T-helper 2 cell treated with Interferon-gamma antibody and Interleukin-4, amounts not matched to agents 100 ng/mL and 5 ng/mL, for 36 hours (primary cell): Measurements from ENCODE around the gene ID1. TPM values are rescaled to one million over a fixed set of nuclear protein-coding genes. Genes with fewer than 3 reads are reported as not detected.
"Not testable (repeated sequence)": the region's sequence is repeated elsewhere in the genome, so short reads cannot be mapped to it uniquely, and the experiment has no call there.

Experiments used
- intact Hi-C: fragments of 100-400 bp; cut with micrococcal nuclease; formaldehyde crosslinking; loops from one replicate; pipeline ENCODE4 v1.15.1; 2023
- total RNA-seq: library from RNA; stranded (reverse); gene quantifications from 2 replicates; pipeline ENCODE4 v1.2.3, GENCODE V29; 2022

The ID1 gene
- total RNA-seq, 1 donor from 2014 or later, result 0.18 TPM

DNA sequence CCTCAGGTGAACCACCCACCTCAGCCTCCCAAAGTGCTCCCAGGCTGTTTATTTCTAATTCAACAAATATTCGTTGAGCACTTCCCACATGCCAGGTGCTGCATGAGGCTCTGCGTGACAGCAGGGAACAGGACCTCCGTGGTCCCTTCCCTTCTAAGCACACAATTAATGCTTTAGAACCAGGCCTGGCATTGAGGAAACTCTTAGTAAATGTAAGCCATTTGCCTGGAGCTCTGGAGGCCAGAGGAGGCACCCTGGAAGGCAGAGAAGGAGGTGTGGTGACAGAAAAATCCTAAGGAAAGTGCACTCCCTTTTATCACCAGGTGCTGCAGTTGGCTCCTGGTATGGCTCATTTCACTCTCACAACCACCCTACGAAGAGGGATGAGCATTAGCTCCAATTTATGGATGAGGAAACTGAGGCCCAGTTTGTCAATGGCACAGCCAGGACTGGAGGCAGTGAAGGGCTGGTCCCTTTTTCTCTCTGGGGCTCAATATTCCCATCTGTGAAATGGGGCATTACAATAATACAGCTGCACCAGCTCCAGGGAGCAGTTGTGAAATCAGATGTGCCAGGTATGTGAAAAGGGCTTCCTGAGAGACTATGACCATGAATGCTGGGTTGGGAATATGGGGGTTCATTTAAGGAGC is 8.1 kb upstream of the ID1 start:
- intact Hi-C loops, result no loop called here

DNA sequence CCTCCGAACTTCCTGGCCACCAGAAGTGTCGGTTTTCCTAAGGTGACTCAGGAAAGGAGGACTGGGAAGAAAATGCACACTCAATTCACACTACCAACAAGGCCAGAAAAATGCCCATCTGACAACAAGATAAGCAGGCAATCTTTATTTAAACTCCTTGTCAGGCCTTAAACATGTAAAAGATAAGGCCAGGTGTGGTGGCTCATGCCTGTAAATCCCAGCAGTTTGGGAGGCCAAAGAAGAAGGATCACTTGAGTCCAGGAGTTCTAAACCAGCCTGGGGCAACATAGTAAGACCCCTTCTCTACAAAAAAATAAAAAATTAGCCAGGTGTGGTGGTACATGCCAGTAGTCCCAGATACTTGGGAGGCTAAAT is 7.6 kb upstream of the ID1 start:
- intact Hi-C loops, result no loop called here

DNA sequence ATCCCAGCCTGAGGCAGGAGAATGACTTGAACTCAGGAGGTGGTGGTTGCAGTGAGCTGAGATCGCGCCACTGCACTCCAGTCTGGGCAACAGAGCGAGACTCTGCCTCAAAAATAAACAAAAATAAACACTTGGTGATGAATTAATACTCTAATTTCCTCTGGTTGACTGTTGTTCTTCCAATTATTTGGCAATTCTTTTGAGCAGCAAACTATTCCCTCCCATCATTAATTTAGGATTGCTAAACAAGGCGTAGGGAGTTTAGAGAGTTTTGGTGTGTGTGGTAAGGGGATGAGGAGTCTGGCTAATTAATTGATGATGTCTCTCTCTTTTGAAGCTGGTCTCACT is 2.7 kb upstream of the ID1 start:
- intact Hi-C loops, result no loop called here

GRCh38 chr20:31602779-31603441 is 2.2 kb upstream of the ID1 start:
- intact Hi-C loops, result no loop called here

- intact Hi-C loops, result loop anchor here (1.0 to 2.0 kb wide), 2 partner anchors 8 to 17 kb away; no protein-coding TSS in a partner anchor
These were observed 1.1 kb upstream of the ID1 start for GRCh38 chr20:31603822-31604566.

DNA sequence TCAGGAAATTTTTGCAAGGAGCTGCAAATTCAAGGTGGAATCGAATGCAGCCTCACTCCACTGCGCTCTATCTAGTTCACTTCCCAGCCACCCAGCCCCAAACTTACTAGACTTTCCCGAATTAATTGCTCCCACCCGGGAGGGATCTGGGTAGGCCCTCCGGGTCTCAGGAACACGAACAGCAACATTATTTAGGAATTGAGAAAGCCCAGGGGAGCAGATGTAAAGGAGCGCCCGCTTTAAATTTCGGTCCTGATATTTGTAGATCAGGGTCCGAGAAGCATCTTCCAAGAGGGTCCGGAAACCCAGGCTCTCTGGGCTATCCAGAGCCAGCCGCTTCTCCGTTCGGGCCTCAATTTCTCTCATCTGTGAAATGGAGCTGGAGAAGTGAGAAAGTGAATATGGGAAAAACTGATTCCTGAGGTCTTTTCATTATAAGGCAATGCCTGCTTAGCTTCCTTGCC is 490 bp upstream of the ID1 start:
- intact Hi-C loops, result loop anchor here (1.0 to 2.0 kb wide), 4 partner anchors 8 to 119 kb away; no protein-coding TSS in a partner anchor

DNA sequence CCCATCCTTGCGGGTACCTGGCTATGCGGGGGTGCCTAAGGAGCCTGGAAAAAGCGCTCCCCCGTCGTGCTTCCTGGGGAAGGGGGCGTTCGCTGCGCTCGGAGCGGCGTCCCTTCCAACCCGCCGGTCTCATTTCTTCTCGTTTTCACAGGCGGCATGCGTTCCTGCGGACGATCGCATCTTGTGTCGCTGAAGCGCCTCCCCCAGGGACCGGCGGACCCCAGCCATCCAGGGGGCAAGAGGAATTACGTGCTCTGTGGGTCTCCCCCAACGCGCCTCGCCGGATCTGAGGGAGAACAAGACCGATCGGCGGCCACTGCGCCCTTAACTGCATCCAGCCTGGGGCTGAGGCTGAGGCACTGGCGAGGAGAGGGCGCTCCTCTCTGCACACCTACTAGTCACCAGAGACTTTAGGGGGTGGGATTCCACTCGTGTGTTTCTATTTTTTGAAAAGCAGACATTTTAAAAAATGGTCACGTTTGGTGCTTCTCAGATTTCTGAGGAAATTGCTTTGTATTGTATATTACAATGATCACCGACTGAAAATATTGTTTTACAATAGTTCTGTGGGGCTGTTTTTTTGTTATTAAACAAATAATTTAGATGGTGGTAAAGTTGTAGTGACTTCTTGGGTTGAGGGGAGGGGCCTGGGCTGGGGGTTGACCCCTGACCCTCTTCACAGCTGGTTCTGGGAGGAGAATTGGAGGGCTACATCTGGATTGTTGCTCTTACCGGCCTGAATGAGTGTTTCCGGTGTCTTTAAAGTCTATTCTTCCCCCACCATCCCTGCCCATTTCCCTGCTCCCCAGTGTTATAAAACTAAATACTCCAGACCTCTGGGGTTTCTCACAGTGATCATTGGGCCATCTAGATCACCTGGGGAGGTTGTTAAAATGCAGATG is 1.1 kb downstream of the ID1 start:
- intact Hi-C loops, result loop anchor here (1.0 to 2.0 kb wide), 3 partner anchors 19 to 117 kb away; no protein-coding TSS in a partner anchor

DNA sequence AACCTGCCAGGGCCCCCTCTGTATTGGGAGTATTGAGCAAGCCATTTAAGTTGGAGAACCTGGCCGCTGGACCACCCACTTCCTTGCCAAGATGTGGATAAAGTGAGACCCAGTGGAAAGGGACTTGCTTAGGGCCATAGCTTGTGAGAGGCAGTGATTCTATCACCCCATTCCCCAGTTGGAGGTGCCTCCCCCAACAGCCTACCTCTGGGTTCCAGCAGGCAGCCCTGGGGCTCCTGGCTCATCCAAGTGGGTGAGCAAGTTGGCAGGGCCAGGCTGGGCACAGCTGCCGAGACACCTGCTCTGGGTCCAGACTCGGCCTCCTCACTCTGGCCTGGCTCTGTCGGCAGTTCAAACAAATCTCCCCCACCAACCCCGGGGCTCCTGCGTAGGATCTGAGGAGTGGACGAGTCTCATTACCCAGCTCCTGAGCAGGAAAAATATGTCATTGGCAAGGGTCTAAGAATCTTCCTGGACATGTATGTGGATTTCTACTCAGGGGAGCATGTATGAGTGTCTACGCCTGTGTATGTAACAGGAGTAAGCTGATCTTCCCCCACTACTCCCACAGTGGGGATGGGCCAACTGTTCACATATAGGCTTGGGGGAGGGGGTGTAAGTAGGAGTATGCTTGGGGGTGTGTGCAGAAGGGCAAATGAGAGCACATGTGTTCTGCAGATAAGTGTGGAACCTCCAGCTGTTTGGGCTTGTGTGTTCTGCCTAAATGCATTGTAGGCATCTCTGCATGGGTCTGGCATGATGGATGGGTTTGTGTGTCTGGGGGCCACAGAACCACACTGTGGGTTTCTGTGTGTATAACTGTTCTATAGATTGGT is 1.9 kb downstream of the ID1 start:
- intact Hi-C loops, result no loop called here

DNA sequence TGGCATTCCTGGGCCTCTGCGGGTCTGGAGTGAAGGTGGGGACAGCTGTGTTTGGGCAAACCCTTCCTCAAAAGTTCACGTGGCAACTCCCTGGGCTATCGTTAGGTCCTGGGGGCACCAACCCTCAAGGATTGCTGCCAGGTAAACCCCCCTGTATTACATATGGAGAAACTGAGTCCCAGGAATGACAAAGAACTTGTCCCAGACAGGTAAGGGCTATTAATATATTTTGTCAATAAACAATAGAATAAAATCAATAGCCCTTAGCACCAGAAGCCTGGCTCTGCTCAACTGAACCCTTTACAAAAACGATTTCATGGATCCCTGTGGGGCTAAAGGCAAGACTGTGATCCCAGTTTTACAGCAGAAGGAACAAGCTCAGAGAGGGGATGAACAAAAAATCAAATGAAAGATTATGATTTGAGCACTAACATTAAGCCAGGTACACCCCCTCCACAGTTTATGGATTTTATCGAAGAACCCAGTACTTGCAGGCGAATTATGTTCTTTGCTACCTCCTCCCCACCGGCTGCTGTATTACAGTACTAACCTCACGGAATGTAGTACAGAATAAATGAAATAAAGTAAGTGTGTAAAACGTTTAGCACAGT is 2.7 kb downstream of the ID1 start:
- intact Hi-C loops, result no loop called here

DNA sequence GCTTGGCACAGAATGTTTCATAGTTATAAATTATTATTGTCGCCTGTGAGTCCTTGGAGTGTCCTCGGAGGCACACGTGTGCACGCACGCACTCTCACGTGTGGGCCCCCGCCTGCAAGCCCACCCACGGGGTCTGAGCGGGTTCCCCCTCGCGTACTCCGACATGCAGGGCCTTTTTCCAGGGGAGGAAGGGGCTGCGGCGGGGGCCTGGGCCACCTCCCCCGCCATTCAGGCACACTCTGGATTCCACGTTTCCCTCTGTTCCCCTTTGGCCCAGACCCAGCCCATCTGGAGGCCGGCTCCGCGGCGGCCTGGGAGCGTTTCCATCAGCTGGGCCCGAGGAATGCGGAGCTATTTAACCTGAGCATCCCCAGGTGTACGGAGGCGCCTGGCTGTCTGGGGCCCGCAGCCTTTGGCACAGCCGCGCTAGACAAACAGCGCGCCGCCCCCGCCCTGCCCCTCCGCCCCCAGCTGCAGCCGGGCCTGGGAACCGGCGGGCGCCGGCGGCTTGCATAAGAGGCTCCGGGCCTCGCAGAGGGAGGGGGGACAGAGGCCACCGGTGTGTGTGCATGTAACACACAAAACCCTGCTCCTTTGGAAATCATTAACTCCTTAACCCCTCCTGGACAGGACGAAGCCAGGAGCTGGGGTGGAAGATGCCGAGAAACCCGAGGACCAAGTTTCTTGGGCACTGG is 3.3 kb downstream of the ID1 start:
- intact Hi-C loops, result no loop called here

DNA sequence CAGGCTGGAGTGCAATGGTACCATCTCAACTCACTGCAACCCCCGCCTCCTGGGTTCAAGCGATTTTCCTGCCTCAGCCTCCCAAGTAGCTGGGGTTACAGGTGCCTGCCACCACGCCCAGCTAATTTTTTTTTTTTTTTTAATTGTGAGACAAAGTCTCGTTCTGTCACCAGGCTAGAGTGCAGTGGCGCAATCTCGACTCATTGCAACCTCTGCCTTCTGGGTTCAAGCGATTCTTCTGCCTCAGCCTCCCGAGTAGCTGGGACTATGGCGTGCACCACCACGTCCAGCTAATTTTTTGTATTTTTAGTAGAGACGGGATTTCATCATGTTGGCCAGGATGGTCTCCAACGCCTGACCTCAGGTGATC is 7.2 kb downstream of the ID1 start:
- intact Hi-C loops, result loop anchor here (1.0 to 5.0 kb wide), 3 partner anchors 8 to 150 kb away; partner anchors contain the start of gene HM13

- intact Hi-C loops, result no loop called here
These were observed 10.3 kb downstream of the ID1 start for GRCh38 chr20:31615416-31615815.

DNA sequence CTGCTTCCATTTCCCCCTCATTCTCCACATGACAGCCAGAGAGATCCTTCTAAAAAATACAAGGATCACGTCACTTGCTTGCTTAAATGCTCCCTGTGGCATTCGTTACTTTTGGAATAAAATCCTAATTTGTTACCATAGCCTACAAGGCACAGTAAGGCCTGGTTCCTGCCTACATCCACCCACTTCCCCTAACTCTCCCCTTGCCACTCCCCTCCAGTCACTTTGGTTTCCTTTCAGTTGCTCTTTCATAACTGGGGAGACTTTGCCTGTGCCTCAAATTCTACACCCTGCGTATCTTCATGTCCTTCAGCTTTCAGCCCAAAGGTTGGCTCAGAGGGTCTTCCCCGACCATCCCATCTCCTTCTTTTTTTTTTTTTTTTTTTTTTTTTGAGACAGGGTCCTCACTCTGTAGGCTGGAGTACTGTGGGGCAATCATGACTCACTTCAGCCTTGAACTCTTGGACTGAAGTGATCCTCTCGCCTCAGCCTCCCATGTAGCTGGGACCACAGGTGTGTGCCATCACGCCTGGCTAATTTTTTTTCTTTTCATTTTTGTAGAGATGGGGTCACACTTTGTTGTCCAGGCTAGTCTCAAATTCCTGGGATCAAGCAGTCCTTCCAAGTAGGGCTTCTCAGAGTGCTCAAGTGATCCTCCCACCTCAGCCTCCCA is 12.5 kb downstream of the ID1 start:
- intact Hi-C loops, result no loop called here

GRCh38 chr20:31620246-31620645 is 15.2 kb downstream of the ID1 start:
- intact Hi-C loops, result no loop called here

- intact Hi-C loops, result not testable (repeated sequence)
These were observed 18.0 kb downstream of the ID1 start for GRCh38 chr20:31623123-31623505.

DNA sequence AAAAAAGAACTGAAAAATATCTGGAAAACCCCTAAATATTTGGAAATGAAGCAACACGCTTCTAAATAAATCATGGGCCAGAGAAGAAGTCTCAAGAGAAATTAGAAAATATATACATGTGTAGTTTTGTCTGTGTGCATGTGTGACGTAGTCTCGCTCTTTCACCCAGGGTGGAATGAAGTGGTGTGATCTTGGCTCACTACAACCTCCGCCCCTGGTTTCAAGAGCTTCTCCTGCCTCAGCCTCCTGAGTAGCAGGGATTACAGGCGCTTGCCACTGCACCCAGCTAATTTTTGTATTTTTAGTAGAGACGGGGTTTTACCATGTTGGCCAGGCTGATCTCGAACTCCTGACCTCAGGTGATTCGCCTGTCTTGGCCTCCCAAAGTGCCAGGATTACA is 21.4 kb downstream of the ID1 start:
- intact Hi-C loops, result not testable (repeated sequence)

DNA sequence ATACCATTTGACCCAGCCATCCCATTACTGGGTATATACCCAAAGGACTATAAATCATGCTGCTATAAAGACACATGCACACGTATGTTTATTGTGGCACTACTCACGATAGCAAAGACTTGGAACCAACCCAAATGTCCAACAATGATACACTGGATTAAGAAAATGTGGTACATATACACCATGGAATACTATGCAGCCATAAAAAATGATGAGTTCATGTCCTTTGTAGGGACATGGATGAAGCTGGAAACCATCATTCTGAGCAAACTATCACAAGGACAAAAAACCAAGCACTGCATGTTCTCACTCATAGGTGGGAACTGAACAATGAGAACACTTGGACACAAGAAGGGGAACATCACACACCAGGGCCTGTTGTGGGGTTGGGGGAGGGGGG is 23.0 kb downstream of the ID1 start:
- intact Hi-C loops, result not testable (repeated sequence)

DNA sequence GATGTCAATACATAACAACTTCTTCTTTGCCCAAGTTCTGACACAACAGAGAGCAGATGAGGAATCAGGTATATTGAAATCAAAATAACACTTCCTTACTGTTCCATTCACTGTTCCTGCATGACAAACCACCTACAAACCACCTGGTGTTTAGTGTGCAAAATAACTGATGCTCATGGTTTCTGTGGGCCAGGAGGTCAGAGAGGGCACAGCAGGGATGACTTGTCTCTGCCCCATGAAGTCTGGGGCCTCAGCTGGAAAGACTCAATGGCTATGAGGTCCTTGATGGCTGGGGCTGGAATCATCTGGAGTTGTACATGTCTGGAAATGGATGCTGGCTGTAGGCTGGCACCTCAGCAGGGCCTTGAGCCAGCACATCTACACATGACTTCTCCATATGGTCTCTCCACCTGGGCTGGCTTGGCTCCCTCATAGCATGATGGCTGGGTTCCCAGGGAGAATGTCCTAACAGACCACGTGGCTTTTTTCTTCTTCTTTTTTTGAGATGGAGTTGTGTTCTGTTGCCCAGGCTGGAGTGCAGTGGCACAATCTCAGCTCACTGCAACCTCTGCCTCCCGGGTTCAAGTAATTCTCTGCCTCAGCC is 25.2 kb downstream of the ID1 start:
- intact Hi-C loops, result no loop called here
